Measurements from ENCODE around the gene PITRM1. TPM values are rescaled to one million over a fixed set of nuclear protein-coding genes. Genes with fewer than 3 reads are reported as not detected.
A peak's percentile ranks its signal among the peaks of the same experiment; 100 is the strongest.
"Not testable (repeated sequence)": the region's sequence is repeated elsewhere in the genome, so short reads cannot be mapped to it uniquely, and the experiment has no call there.

PITRM1 gene
- total RNA-seq, 1 donor from 2014 or later, result 110 TPM

DNA sequence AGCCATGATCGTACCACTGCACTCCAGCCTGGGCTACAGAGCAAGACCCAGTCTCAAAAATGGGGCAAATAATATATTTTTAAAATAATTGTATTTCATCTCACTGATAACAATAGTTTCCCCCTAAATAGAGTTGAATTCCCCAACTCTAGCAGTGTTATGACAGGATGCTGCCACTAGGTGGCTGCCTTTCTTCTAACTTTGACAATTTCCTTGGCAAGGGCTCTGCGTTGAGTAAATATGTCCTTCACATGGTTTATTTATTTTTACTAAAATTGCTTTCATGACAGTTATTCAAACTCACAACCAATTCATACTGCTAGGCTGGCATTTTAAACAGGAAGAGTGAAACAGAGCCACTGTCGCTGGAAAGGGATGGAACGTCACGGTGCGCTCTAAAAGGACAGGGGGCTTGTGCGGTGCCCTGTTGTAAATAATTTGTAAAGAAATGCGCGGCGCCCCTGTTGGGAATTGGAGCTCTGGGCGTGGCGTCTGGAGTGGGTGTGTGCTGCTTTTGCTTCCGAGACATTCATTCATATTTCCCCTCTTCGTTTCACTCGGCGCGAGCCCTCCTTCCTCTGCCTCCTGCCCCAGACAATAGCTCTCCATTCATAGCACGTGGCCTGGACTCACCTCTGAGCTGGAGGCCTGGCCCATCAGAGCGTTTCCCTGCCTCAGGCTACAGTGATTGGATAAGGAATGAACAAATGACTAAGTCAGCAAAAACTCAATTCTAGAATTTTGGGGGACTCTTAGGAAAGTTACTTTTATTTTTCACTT lies 20.5 kb upstream of the PITRM1 start:
- Histone ChIP-seq H3K9me3 (no peaks in the 10 kb centered on the region), H3K27ac (peak overlapping the region; percentile 10 to 19), H3K4me3 (peak overlapping the region; percentile 41 to 56), H3K27me3 (no peaks in the 10 kb centered on the region), H3K4me1 (peaks cover 3 to 4% of the 10 kb centered on the region in 2 donors), H3K36me3 (no peaks in the 10 kb centered on the region)
- peak; percentile 72 to 91 (median 90) for TF ChIP-seq CTCF (IDR thresholded peaks at IDR 0.05)
- intact Hi-C loops (cut with DNase I), result loop anchor here (10.0 kb wide), 1 partner anchor 1472 kb away; no protein-coding TSS in a partner anchor
- DNase-seq (ENCODE audit: low spot score in 2 of 2), result peak in 1 of 2 donors; percentile 76

DNA sequence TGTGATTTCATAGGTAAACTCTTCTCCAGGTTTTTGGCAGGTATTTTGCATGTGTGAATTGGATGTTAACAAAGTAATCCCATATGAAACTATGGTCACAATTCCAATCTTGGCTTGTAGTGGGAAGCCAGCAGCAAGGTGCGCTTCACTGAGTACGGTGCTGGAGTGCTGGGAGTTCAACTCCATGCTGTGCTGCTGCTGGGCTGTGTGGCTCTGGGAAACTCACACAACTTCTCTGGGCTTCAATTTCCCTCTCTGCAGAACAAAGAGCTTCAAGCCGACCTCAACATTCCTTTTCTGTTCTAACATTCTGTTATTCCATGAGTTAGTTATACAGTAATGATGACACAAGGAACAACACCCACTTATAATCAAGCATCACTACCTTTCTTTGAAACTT lies 18.2 kb upstream of the PITRM1 start:
- no peaks in the 10 kb centered on the region for H3K9me3 ChIP-seq
- no peak overlapping the region for H3K4me3 ChIP-seq
- intact Hi-C loops (cut with DNase I), result loop anchor here (10.0 kb wide), 1 partner anchor 1474 kb away; no protein-coding TSS in a partner anchor
- no peak for DNase-seq (ENCODE audit: low spot score in 2 of 2)
- no peaks in the 10 kb centered on the region for H3K27me3 ChIP-seq
- no peaks in the 10 kb centered on the region for H3K36me3 ChIP-seq
- H3K4me1 ChIP-seq, result no peaks in the 10 kb centered on the region
- H3K27ac ChIP-seq, result no peak overlapping the region
- TF ChIP-seq CTCF (IDR thresholded peaks at IDR 0.05), result no peak

GRCh38 chr10:3187229-3187628 lies 14.6 kb upstream of the PITRM1 start:
- intact Hi-C loops (cut with DNase I); DNase-seq (ENCODE audit: low spot score in 2 of 2); H3K4me3 ChIP-seq; H3K4me1 ChIP-seq; H3K27ac ChIP-seq; H3K27me3 ChIP-seq; H3K36me3 ChIP-seq; H3K9me3 ChIP-seq: not testable (repeated sequence)

DNA sequence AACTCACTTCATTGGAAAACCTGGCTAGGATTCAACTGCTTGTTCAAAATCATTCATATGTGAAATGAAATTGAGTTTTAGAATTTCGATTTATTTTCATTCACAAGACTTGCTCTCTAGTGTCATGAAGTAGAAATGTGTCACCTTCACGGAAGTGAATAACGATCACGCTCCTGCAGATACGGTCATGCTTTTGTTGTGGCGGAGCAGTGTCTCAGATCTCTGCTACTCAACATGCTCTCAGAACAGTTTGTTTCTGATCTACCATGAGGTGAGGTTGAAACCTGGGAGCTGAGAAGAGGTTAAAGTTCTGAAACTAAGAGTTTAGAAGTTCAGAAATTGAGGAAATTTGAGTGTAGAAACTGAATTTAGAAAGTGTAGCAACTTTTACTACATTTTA lies 13.8 kb upstream of the PITRM1 start:
- no peaks in the 10 kb centered on the region for H3K27me3 ChIP-seq

DNA sequence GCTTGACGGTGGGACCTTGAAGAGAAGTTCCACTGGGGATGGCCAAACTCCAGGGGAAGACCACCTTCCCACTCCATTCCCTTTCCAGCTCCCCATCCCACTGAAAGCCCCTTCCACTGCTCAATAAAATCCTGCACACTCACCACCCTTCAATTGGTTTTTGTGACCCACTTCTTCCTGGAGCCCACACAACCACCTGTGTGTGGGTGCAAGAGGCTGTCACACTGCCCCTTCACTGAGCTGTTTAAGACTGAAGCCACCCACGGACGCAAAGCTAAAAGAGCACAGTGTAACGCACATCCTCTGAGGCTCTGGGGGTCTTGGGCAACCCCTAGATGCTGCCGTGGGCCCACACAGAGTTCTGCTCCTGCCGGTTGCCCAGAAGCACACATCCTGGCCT lies 12.8 kb upstream of the PITRM1 start:
- Histone ChIP-seq H3K27me3 (no peaks in the 10 kb centered on the region), H3K36me3 (no peaks in the 10 kb centered on the region), H3K4me1 (no peaks in the 10 kb centered on the region), H3K4me3 (no peak overlapping the region), H3K27ac (no peak overlapping the region), H3K9me3 (no peaks in the 10 kb centered on the region)
- TF ChIP-seq CTCF (IDR thresholded peaks at IDR 0.05), result no peak
- no peak for DNase-seq (ENCODE audit: low spot score in 2 of 2)
- intact Hi-C loops (cut with DNase I), result no loop called here

More for the DNA sequence above, 13.8 kb upstream of the PITRM1 start:
- Histone ChIP-seq H3K4me3 (no peak overlapping the region), H3K36me3 (no peaks in the 10 kb centered on the region), H3K9me3 (no peaks in the 10 kb centered on the region), H3K4me1 (no peaks in the 10 kb centered on the region), H3K27ac (no peak overlapping the region)
- intact Hi-C loops (cut with DNase I), result no loop called here
- no peak for TF ChIP-seq CTCF (IDR thresholded peaks at IDR 0.05)
- DNase-seq (ENCODE audit: low spot score in 2 of 2), result no peak

DNA sequence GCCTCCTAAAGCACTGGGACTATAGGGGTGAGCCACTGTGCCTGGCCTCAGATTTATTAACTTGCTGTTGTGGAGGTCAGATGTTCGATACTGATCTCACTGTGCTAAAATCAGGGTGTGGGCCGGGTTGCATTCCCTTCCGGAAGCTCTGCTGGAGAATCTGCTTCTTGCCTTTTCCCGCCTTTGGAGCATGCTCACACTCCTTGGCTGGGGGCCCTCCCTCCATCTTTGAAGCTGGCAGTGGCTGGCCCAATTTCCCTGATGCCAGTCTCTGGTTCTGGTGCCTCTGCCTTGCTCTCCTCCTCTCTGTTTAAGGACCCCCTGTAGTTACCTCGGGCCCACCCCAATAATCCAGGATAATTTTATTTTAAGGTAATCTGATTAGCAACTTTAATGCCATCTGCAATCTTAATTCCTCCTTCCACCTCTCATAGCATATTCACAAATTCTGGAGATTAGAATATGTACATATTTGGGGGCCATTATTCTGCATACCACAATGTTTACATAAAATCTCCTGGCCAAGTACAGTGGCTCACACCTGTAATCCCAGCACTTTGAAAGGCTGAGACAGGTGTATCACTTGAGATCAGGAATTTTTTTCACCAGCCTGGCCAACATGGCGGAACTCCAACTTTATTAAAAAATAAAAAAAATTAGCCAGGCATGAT lies 7.9 kb upstream of the PITRM1 start:
- no peak for DNase-seq (ENCODE audit: low spot score in 2 of 2)
- TF ChIP-seq CTCF (IDR thresholded peaks at IDR 0.05), result no peak
- H3K27ac ChIP-seq, result no peak overlapping the region
- no peaks in the 10 kb centered on the region for H3K4me1 ChIP-seq
- no peak overlapping the region for H3K4me3 ChIP-seq
- H3K36me3 ChIP-seq, result no peaks in the 10 kb centered on the region
- H3K9me3 ChIP-seq, result no peaks in the 10 kb centered on the region
- no peaks in the 10 kb centered on the region for H3K27me3 ChIP-seq
- intact Hi-C loops (cut with DNase I), result no loop called here
